Left cardiac atrium (tissue), 4 donors: ENCODE results near the gene FBXW5. TPM values are rescaled to one million over a fixed set of nuclear protein-coding genes. Genes with fewer than 3 reads are reported as not detected.
A peak's percentile ranks its signal among the peaks of the same experiment; 100 is the strongest.

Experiments used
- ATAC-seq, 2 donors: fragments of 200-7000 bp; cut with Tn5 transposase; one replicate each; pipeline ENCODE4 v1.9.1; 2020; ENCODE audit warnings: mild to moderate bottlenecking in 2 of 2, moderate library complexity in 2 of 2
- DNase-seq: peaks from one replicate; pipeline ENCODE4 v3.0.0-alpha.2; 2020
- intact Hi-C, 2 donors: fragments of 100-400 bp; cut with DNase I; formaldehyde crosslinking; loops; one replicate each; pipeline versions ENCODE4 v1.14.1 to v1.15.1; 2022 to 2023
- total RNA-seq, 2 donors: library from RNA; stranded (reverse); fragmentation: NEBNext Ultra II Directional; extraction: Animal tissue kit (Norgen Biotek cat#: 25700); gene quantifications; one replicate each; pipeline ENCODE4 v1.2.1, GENCODE V29; 2021
- donor health status: DM: no; HTN: yes; CAD: no.
- donor health status: DM: no; HTN: yes; CAD: no; lungs with severe emphysema.
- donor health status: DM: yes; HTN: yes; CAD: no.
- donor health status: Dilated cardiomyopathy.

FBXW5 gene
- total RNA-seq, 2 donors from 2014 or later = 98.4 to 130 TPM

GRCh38 chr9:136952876-136953770, 8.6 kb upstream of the FBXW5 start:
- DNase-seq = no peak
- intact Hi-C loops = no loop called here
- no peak for ATAC-seq

GRCh38 chr9:136952321-136952850, 7.8 kb upstream of the FBXW5 start:
- ATAC-seq (peak; percentile 0 to 7), DNase-seq (no peak)
- intact Hi-C loops = no loop called here

- ATAC-seq = no peak
- peak; percentile 19 for DNase-seq
- intact Hi-C loops = no loop called here
Measured at GRCh38 chr9:136951541-136952320, 7.2 kb upstream of the FBXW5 start, which contains the start of gene LCN12. Gene LCN12 (plus strand): TSS chr9:136952273. CDS start chr9:136952328, 55 bp downstream.

- no peak for DNase-seq
- intact Hi-C loops = no loop called here
- ATAC-seq = peak; percentile 9 to 31
Measured at GRCh38 chr9:136950656-136951276, 6.2 kb upstream of the FBXW5 start.

- intact Hi-C loops = loop anchor here (2.0 to 10.0 kb wide), 3 partner anchors 45 to 85 kb away; partner anchors contain the start of genes CLIC3 (in 1 of the 2), FUT7 (in 1 of the 2) and PAXX (in 1 of the 2)
- DNase-seq (peak; percentile 96), ATAC-seq (peak; percentile 89)
Measured at GRCh38 chr9:136949817-136950655, 5.5 kb upstream of the FBXW5 start.

GRCh38 chr9:136949239-136949816, 4.8 kb upstream of the FBXW5 start:
- intact Hi-C loops = loop anchor here (2.0 to 10.0 kb wide), 3 partner anchors 45 to 85 kb away; partner anchors contain the start of genes CLIC3 (in 1 of the 2), FUT7 (in 1 of the 2) and PAXX (in 1 of the 2)
- ATAC-seq (peak in 1 of 2 donors; percentile 1), DNase-seq (no peak)

- no peak for ATAC-seq
- intact Hi-C loops = loop anchor here (2.0 to 10.0 kb wide), 3 partner anchors 47 to 87 kb away; partner anchors contain the start of genes CLIC3 (in 1 of the 2), FUT7 (in 1 of the 2) and PAXX (in 1 of the 2)
- DNase-seq = peak; percentile 72
Measured at GRCh38 chr9:136947955-136948510, 3.5 kb upstream of the FBXW5 start.

- intact Hi-C loops = loop anchor here (5.0 to 10.0 kb wide), 2 partner anchors 48 to 85 kb away; partner anchors contain the start of genes CLIC3 (in 1 of the 2), FUT7 (in 1 of the 2) and PAXX (in 1 of the 2)
- ATAC-seq = no peak
- DNase-seq = peak; percentile 37
Measured at GRCh38 chr9:136947028-136947891, 2.7 kb upstream of the FBXW5 start.

GRCh38 chr9:136946228-136947027, 1.9 kb upstream of the FBXW5 start:
- intact Hi-C loops = loop anchor here (5.0 to 10.0 kb wide), 2 partner anchors 48 to 86 kb away; partner anchors contain the start of genes CLIC3 (in 1 of the 2), FUT7 (in 1 of the 2) and PAXX (in 1 of the 2)
- DNase-seq = peak; percentile 40

GRCh38 chr9:136945333-136946227, 1.0 kb upstream of the FBXW5 start:
- ATAC-seq (no peak), DNase-seq (peak; percentile 29)

More at GRCh38 chr9:136946228-136947027, 1.9 kb upstream of the FBXW5 start:
- ATAC-seq = no peak

GRCh38 chr9:136944212-136944518, 373 bp downstream of the FBXW5 start:
- intact Hi-C loops = loop anchor here in 1 of 2 donors (10.0 kb wide), 1 partner anchor 51 kb away; the partner anchor contains the start of genes CLIC3 and PAXX
- DNase-seq = peak; percentile 68
- peak; percentile 22 to 44 for ATAC-seq

More at GRCh38 chr9:136945333-136946227, 1.0 kb upstream of the FBXW5 start:
- intact Hi-C loops = loop anchor here (5.0 to 10.0 kb wide), 2 partner anchors 49 to 87 kb away; partner anchors contain the start of genes CLIC3 (in 1 of the 2), FUT7 (in 1 of the 2) and PAXX (in 1 of the 2)

- intact Hi-C loops = loop anchor here in 1 of 2 donors (10.0 kb wide), 1 partner anchor 51 kb away; the partner anchor contains the start of genes CLIC3 and PAXX
- ATAC-seq (peak; percentile 0 to 1), DNase-seq (no peak)
Measured at GRCh38 chr9:136943291-136944211, 987 bp downstream of the FBXW5 start.

- DNase-seq (no peak), ATAC-seq (no peak)
- intact Hi-C loops = loop anchor here in 1 of 2 donors (10.0 kb wide), 1 partner anchor 52 kb away; the partner anchor contains the start of genes CLIC3 and PAXX
Measured at GRCh38 chr9:136942881-136943230, 1.7 kb downstream of the FBXW5 start.
